GM21381 (cell line): ENCODE results near the gene OVOL1.
"Not testable (repeated sequence)": the region's sequence is repeated elsewhere in the genome, so short reads cannot be mapped to it uniquely, and the experiment has no call there.

Experiments used
- ATAC-seq: cut with Tn5 transposase; IDR thresholded peaks from one replicate; pipeline ENCODE4 v1.9.1; 2021; ENCODE audit warnings: mild to moderate bottlenecking, moderate library complexity; ENCODE audit not compliant: unreplicated experiment

OVOL1 gene

GRCh38 chr11:65814131-65814985, 27.5 kb downstream of the OVOL1 start:
- no peak for ATAC-seq

GRCh38 chr11:65814986-65815565, 28.2 kb downstream of the OVOL1 start:
- no peak for ATAC-seq

- no peak for ATAC-seq
These were observed 29.8 kb downstream of the OVOL1 start for GRCh38 chr11:65816696-65817095.

GRCh38 chr11:65817312-65817834, 30.5 kb downstream of the OVOL1 start:
- no peak for ATAC-seq

- peak; percentile 80 for ATAC-seq
These were observed 31.2 kb downstream of the OVOL1 start for GRCh38 chr11:65817835-65818680.

- no peak for ATAC-seq
These were observed 34.2 kb downstream of the OVOL1 start for GRCh38 chr11:65821107-65821506.

- ATAC-seq, result no peak
These were observed 36.1 kb downstream of the OVOL1 start for GRCh38 chr11:65822776-65823528.

GRCh38 chr11:65826984-65827735, 40.3 kb downstream of the OVOL1 start:
- ATAC-seq, result no peak

- no peak for ATAC-seq
These were observed 42.6 kb downstream of the OVOL1 start for GRCh38 chr11:65829459-65829858.

- not testable (repeated sequence) for ATAC-seq
These were observed 45.4 kb downstream of the OVOL1 start for GRCh38 chr11:65832231-65832630.

GRCh38 chr11:65833297-65834030, 46.6 kb downstream of the OVOL1 start, which contains the start of gene SNX32:
SNX32 (plus strand) TSS chr11:65833963; CDS start chr11:65834066, 103 bp downstream.
- ATAC-seq, result peak; percentile 89

- ATAC-seq, result no peak
These were observed 47.3 kb downstream of the OVOL1 start for GRCh38 chr11:65834202-65834601.

- ATAC-seq, result no peak
These were observed 55.3 kb downstream of the OVOL1 start for GRCh38 chr11:65842144-65842543.

- ATAC-seq, result no peak
These were observed 56.9 kb downstream of the OVOL1 start for GRCh38 chr11:65843811-65844210.

GRCh38 chr11:65844231-65844872, 57.5 kb downstream of the OVOL1 start:
- ATAC-seq, result no peak
